SK-N-SH treated with all-trans-retinoic acid at 6 μM for 48 hours (cell line): Measurements from ENCODE around the gene RAF1.
"Not testable (repeated sequence)": the region's sequence is repeated elsewhere in the genome, so short reads cannot be mapped to it uniquely, and the experiment has no call there.

Experiments
- ATAC-seq: fragments of 200-7000 bp; cut with Tn5 transposase; 3 replicates; pipeline ENCODE4 v1.9.1; 2020; ENCODE audit warnings: mild to moderate bottlenecking, moderate library complexity
- ARNTL ChIP-seq: fragments of 450-650 bp; formaldehyde crosslinking; IDR thresholded peaks from 2 replicates; pipeline ENCODE4 v1.5.0; 2020; ENCODE audit warnings: low read depth, mild to moderate bottlenecking, moderate library complexity, borderline replicate concordance
- BACH2 ChIP-seq: fragments of 250-450 bp; sonication (Bioruptor Pico); IDR thresholded peaks from 2 replicates; pipeline ENCODE4 v1.9.0; 2021; ENCODE audit warnings: mild to moderate bottlenecking, borderline replicate concordance
- CREB5 ChIP-seq: fragments of 250-450 bp; sonication (Bioruptor Pico); IDR thresholded peaks from 2 replicates; pipeline ENCODE4 v1.5.1; 2020; ENCODE audit warnings: low read depth, mild to moderate bottlenecking, moderate library complexity
- CSDC2 ChIP-seq: fragments of 250-450 bp; sonication (Bioruptor Pico); IDR thresholded peaks from 2 replicates; pipeline ENCODE4 v1.5.0; 2020; ENCODE audit warnings: mild to moderate bottlenecking, moderate library complexity
- CSRNP3 ChIP-seq: fragments of 250-450 bp; sonication (Bioruptor Pico); IDR thresholded peaks from 2 replicates; pipeline ENCODE4 v1.5.1; 2021; ENCODE audit warnings: mild to moderate bottlenecking, moderate library complexity
- ESRRG ChIP-seq: fragments of 250-450 bp; sonication (Bioruptor Pico); IDR thresholded peaks from 2 replicates; pipeline ENCODE4 v1.6.1; 2021; ENCODE audit warnings: mild to moderate bottlenecking
- GLIS3 ChIP-seq: fragments of 250-450 bp; sonication (Bioruptor Pico); IDR thresholded peaks from 2 replicates; pipeline ENCODE4 v1.5.0; 2020; ENCODE audit warnings: mild to moderate bottlenecking, moderate library complexity
- OSR1 ChIP-seq: fragments of 250-450 bp; sonication (Bioruptor Pico); IDR thresholded peaks from 2 replicates; pipeline ENCODE4 v1.8.0; 2022; ENCODE audit warnings: moderate library complexity, mild to moderate bottlenecking, inconsistent platforms
- PATZ1 ChIP-seq: fragments of 250-450 bp; sonication (Bioruptor Pico); IDR thresholded peaks from 2 replicates; pipeline ENCODE4 v1.8.0; 2020; ENCODE audit warnings: mild to moderate bottlenecking, moderate library complexity, borderline replicate concordance
- POU6F1 ChIP-seq: fragments of 250-450 bp; sonication (Bioruptor Pico); IDR thresholded peaks from 2 replicates; pipeline ENCODE4 v1.8.0; 2021; ENCODE audit warnings: low read depth, mild to moderate bottlenecking, moderate library complexity, borderline replicate concordance
- PPARA ChIP-seq: fragments of 250-450 bp; sonication (Bioruptor Pico); IDR thresholded peaks from 2 replicates; pipeline ENCODE4 v1.5.0; 2020; ENCODE audit warnings: mild to moderate bottlenecking, borderline replicate concordance
- SNAI2 ChIP-seq: fragments of 250-450 bp; sonication (Bioruptor Pico); IDR thresholded peaks from 2 replicates; pipeline ENCODE4 v1.5.0; 2020; ENCODE audit warnings: mild to moderate bottlenecking, moderate library complexity
- TCF4 ChIP-seq: fragments of 250-450 bp; sonication (Bioruptor Pico); IDR thresholded peaks from 2 replicates; pipeline ENCODE4 v1.8.0; 2021; ENCODE audit warnings: mild to moderate bottlenecking, moderate library complexity, borderline replicate concordance
- TOX ChIP-seq: fragments of 250-450 bp; sonication (Bioruptor Pico); IDR thresholded peaks from 2 replicates; pipeline ENCODE4 v1.8.0; 2021; ENCODE audit warnings: mild to moderate bottlenecking, moderate library complexity, borderline replicate concordance
- TSHZ2 ChIP-seq: fragments of 250-450 bp; sonication (Bioruptor Pico); IDR thresholded peaks from 2 replicates; pipeline ENCODE4 v1.5.0; 2020; ENCODE audit warnings: mild to moderate bottlenecking, moderate library complexity
- ZC3H10 ChIP-seq: fragments of 250-450 bp; sonication (Bioruptor Pico); IDR thresholded peaks from 2 replicates; pipeline ENCODE4 v1.5.1; 2021; ENCODE audit warnings: mild to moderate bottlenecking, moderate library complexity
- ZFP3 ChIP-seq: fragments of 250-450 bp; sonication (Bioruptor Pico); IDR thresholded peaks from 2 replicates; pipeline ENCODE4 v1.5.0; 2020; ENCODE audit warnings: mild to moderate bottlenecking, moderate library complexity
- ZFP30 ChIP-seq: fragments of 450-650 bp; formaldehyde crosslinking; IDR thresholded peaks from 2 replicates; pipeline ENCODE4 v1.5.0; 2022; ENCODE audit warnings: mild to moderate bottlenecking, moderate library complexity

Gene RAF1

GRCh38 chr3:12662593-12663400 is 1.1 kb downstream of the RAF1 start:
- no peak for TF ChIP-seq ZC3H10 (CRISPR knock-in tag)
- no peak for TF ChIP-seq OSR1
- TF ChIP-seq TOX, result no peak
- TF ChIP-seq ARNTL (CRISPR knock-in tag), result no peak
- no peak for TF ChIP-seq ZFP3 (CRISPR knock-in tag)
- TF ChIP-seq CSDC2, result no peak
- no peak for TF ChIP-seq CSRNP3 (CRISPR knock-in tag)
- TF ChIP-seq TSHZ2 (CRISPR knock-in tag), result no peak
- TF ChIP-seq GLIS3 (CRISPR knock-in tag), result no peak
- no peak for TF ChIP-seq ESRRG
- no peak for TF ChIP-seq SNAI2 (CRISPR knock-in tag)
- TF ChIP-seq POU6F1 (CRISPR knock-in tag), result no peak
- TF ChIP-seq BACH2 (CRISPR knock-in tag), result no peak
- no peak for TF ChIP-seq CREB5 (CRISPR knock-in tag)
- no peak for TF ChIP-seq PPARA (CRISPR knock-in tag)
- TF ChIP-seq TCF4 (CRISPR knock-in tag), result no peak
- TF ChIP-seq PATZ1 (CRISPR knock-in tag), result no peak
- no peak for TF ChIP-seq ZFP30
- peak; percentile 48 for ATAC-seq

- TF ChIP-seq PATZ1 (CRISPR knock-in tag), result no peak
- no peak for TF ChIP-seq POU6F1 (CRISPR knock-in tag)
- no peak for TF ChIP-seq CSDC2
- ATAC-seq, result no peak
Observed at GRCh38 chr3:12661926-12662592, 1.9 kb downstream of the RAF1 start.

GRCh38 chr3:12661375-12661774 is 2.5 kb downstream of the RAF1 start:
- not testable (repeated sequence) for ATAC-seq
